ENCODE data around the gene HHATL.

HHATL gene

DNA sequence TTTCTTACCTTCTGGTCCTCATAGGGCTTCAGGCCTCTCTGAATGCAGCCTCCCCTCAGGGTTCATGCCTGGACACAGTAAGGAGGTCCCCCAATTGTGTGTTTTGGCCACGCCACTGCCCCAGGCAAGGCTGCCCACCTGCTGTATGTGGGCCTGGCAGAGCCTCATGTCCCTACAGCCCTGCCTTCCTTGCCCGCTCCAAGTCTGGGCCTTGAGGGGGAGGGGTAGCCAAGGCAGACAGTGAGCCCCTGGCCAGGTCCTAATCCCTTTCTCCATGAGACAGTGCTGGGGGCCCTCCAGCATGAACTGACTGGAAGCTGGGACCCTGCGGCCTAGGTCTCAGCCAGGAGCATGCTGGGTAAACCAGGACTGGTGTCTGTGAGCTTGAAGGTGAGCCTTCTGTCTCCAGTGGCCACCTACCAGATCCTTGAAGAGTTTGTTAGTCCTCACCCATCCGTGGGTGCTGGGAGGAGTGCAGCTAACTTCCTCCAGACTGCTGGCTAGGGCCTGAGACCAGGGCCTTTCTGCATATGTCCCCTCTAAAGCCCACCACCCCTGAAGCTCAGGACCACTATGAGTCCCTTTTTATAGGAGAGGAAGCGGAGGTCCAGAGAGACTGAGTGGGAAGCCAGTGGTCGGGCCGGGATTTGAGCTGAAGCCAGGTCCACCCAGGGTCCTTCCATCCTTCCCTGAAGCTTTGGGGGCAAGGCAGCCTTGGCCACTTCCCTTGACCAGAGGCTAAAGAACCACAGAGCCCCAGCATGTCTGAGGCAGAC, 40.4 kb downstream of the HHATL start:
- no peak for DNase-seq

DNA sequence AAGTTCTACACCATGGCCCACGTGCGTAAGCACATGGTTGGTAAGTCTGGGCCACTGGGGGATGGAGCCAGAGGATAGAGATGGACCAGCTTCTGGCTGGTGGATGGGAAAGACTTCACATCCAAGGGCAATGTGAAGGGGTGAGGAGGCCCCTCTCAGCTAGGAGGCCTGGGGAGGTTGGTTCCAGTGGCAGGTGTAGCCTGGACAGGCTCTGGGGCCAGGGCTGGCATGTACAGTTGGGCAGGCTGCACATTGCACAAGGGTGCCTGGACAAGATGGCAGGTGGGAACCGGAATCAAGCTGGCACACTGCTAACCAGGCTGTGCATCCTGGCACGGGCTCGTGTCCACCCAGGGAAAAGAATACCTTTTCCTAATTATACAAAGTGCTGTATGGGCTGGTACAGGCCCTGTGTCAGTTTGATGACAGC, 41.0 kb downstream of the HHATL start:
- no peak for DNase-seq

DNA sequence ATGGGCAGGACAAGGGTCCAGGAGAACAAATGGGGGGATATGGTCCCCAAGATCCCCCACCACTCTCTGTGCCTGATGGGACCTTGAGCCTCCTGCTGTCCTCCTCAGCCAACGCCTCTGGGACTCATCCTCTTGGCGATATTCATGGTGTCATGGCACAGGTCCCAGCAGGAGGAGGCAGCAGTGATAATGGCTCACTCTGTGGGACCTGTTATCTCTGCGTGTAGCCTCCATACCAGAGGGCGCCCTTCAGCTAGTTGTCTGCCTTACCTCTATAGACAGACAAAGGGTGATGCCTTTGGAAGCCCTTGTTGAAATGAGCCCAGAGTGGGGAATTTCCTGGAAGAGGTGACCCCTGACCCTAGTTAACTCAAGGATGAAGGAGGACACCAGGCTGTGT, 41.7 kb downstream of the HHATL start:
- DNase-seq: peak in 1 of 2 experiments; percentile 31

DNA sequence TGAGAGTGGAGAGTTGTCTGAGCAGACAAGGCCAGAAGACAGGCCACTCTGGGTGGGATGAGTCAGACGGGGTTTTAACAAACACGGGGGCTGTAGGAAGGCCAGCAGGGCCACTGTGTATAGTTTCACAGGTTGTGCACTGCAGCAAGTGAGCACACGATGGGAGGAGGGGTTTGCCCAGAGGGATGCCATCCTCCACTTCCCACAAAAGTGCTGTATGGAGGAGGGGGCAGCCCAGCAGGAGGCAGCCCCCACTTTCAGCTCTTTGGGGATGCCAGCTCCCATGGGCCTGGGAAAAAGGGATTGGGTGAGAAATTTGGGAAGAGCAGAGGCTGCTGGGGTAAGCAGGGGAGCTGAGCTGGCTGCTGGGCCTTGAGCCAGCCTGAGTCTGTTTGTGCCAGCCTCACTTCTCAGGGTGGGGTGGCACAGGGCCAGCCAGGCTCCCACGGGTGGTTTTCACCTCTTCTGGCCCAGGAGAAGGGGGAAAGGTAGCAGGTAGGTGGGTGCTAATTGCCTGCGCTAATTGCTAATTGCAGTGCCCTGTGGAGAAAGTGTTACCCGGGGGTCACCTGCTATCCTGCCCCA, 42.4 kb downstream of the HHATL start:
- DNase-seq: no peak

DNA sequence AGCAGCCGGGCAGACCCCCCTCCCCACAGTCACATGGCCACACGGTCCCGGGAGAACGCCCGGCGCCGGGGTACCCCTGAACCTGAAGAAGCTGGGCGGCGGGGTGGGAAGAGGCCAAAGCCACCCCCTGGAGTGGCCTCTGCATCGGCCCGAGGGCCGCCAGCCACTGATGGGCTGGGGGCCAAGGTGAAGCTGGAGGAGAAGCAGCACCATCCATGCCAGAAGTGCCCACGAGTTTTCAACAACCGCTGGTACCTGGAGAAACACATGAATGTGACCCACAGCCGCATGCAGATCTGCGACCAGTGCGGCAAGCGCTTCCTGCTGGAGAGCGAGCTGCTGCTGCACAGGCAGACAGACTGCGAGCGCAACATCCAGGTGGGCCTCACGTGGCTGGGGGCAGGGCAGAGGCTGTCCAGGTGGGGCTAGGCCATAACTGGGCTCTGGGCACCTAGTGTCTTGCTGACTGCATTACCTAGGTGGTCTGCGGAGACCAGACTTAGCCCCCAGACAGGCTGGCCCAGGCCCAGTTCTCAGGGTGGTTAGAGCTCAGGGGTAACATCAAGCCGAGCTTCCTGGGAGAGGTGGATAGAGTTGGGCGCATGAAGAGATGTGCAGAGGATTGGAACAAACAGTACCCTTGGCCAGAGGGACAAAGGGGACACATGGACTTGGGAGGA, 43.0 kb downstream of the HHATL start:
- no peak for DNase-seq

DNA sequence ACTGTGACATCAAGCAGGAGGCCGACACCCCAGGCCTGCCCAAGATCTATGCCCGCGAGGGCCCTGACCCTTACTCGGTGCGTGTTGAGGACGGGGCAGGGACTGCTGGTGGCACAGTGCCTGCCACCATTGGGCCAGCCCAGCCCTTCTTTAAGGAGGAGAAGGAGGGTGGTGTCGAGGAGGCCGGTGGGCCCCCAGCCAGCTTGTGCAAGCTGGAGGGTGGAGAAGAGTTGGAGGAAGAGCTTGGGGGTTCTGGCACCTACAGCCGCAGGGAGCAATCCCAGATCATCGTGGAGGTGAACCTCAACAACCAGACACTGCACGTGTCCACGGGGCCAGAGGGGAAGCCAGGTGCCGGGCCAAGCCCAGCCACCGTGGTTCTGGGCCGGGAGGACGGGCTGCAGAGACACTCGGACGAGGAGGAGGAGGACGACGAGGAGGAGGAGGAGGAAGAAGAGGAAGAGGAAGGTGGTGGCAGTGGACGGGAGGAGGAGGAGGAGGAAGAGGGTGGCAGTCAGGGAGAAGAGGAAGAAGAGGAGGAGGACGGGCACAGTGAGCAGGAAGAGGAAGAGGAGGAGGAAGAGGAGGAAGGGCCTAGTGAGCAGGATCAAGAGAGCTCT, 43.7 kb downstream of the HHATL start:
- DNase-seq: no peak

DNA sequence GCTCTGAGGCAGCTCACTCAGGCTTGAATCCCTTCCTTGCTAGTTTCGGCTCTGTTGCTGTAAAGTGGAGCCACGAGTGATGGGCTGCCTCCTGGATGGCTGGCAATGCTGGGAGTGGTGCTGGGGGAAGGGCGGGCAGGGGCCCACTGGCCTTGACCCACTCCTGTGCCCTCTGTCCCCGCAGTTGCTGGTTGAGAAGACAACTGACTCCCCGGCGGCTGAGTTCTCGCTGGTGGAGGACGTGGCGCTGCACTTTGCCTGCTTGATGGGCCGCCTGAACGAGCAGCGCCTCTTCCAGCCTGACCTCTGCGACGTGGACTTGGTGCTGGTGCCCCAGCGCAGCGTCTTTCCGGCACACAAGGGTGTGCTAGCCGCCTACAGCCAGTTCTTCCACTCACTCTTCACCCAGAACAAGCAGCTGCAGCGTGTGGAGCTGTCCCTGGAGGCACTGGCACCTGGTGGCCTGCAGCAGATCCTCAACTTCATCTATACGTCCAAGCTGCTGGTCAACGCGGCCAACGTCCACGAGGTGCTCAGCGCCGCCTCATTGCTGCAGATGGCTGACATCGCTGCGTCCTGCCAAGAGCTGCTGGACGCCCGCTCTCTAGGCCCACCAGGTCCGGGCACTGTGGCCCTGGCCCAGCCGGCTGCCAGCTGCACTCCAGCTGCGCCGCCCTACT, 44.4 kb downstream of the HHATL start:
- no peak for DNase-seq

DNA sequence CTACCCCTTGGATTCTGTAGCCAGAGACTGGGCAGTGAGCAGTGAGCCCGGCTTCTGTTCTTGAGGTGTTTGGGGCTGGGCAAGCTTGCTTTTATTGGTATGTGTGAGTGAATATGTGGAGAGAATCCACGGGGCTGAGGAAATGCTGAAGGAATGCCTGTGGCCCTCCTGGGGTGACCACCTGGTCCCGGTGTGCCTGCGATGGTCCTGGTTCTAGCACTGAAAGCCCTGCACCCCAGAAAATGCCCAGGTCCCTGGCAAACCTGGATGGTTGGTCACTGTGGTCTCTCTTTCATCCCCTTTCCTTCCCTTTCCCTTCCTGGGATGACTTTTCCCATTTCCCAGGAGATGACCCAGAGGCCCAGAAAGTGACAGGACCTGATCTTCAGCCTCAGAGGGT, 44.9 kb downstream of the HHATL start:
- no peak for DNase-seq

DNA sequence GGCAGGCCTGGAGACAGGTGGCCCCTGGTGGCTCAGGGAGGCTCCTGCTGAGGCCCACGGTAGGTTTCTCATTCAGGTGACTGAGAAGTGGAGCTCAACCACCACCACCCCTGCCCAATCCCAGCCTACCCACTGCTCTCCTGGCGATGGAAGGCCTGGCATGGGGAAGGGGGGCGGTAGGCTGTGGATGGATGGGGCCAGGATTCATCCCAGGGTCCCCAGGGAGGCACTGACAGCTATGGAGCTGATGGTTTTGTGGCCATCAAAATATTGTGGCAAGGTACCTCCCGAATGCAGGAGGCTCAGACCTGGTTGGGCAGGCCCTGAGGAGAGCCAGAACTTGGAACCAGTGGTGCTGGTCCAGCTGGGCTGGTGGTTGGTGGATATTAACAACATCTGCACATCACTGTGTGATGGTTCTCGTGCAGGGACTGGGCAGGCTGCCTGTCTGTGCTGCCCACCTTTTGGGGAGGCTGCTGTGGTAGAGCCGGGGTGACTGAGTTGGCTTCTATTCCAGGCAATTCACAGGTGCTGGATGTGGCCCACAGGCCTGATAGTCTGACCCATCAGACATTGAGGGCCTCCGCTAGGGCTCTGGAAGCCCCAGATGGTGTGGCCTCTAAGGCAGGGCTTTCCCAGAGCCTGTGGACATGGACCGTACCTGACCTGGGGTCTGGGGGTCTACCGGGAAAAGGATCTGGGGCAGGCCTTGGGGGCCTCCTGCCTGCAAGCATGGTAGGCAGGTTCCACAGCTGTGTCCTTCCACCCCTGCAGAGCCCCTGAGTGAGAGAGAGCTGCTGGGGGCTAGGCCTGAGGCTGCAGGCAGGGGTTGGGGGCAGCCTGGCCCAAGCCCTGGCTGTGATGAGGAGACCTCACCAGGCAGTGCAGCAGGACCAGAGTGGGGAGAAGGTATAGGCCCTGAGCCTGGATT, 45.7 kb downstream of the HHATL start:
- DNase-seq: no peak

- no peak for DNase-seq
These were observed 46.5 kb downstream of the HHATL start for GRCh38 chr3:42655980-42656679.

- DNase-seq: no peak
These were observed 47.2 kb downstream of the HHATL start for GRCh38 chr3:42655331-42655888.

DNA sequence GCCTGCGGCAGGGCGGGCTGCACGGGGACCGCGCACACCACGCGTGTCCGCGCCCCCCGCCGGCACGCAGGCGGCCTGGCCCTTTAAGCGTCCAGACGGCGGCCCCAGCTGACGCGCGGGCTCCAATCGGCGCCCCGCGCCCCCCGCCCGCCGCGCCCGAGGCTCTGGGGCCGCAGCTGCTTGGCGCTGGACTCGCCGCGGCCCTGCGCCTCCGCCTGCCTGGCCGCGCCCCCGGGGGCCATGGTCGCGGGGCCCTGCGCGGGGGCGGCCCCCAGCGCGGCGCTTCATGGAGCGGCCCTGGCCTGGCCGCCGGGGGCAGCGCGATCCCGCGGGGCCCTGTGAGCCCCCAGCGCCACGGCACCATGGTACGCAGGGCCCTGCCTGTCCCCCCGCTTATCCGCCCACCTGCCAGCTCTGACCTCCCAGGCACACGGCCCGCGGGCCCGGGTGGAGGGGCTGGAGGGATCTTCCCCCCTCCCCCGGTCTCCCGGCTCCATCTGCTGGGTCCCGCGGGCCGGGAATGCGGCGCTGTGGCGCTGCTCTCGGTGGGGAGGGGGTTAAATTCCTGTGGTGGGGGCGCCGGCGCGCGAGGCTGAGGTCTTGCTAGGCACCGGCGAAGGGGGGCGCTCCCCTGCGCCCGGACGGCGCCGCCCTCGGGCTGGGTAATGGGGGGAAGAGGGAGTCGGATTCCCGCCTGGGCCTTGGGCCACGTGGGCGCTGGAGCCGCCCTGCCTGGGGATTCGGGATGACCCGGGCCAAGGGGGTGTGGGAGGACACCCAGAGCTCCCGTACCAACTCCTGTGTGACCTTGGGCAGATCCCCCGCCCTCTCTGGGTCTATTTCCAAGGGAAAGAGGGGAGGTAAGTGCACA, 48.0 kb downstream of the HHATL start:
- no peak for DNase-seq

DNA sequence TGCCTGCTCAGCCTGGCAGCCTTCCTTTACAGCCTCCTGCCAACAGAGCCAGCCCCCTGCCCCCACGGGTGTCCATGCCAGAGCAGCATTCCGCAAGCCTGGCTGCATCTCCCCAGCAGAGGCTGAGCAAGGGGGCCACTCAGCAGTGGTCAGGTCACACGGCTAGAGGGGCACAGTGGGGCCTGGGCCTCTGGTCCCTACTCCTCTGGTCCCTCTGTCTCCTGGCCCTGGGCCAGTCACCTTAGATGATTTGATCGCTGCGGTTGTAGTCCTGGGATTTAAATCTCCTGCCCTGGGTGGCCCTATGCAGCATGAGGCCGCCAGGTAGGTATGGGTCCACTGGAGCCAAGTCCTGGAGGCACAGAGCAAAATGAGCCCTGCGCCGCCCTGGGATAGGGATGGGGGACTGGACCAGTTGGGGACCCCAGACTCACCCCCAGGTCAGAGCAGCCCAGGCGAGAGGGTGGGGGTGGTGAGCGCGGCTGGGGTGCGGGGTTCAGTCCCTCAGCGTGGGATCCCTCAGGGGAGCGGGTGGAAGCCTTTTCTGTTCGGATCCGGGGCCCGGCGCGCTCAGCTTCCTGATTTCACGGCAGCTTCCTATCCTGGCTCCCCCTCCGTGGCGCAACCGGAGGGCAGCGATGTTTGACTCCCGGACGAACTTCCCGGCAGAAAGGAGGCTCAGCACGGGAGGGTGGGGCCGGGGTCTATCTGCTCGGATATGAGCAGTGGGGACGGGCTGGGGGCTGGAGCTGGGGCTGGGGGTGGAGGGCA, 48.9 kb downstream of the HHATL start, which contains the start of gene ZBTB47:
TSS of gene ZBTB47 (plus strand) at position 138 of the 771 bp plus-strand sequence. CDS start 4,659 bp downstream, outside the sequence.
- peak in 1 of 2 experiments; percentile 4 for DNase-seq

- no peak for DNase-seq
These were observed 49.4 kb downstream of the HHATL start for GRCh38 chr3:42653303-42653559.

DNA sequence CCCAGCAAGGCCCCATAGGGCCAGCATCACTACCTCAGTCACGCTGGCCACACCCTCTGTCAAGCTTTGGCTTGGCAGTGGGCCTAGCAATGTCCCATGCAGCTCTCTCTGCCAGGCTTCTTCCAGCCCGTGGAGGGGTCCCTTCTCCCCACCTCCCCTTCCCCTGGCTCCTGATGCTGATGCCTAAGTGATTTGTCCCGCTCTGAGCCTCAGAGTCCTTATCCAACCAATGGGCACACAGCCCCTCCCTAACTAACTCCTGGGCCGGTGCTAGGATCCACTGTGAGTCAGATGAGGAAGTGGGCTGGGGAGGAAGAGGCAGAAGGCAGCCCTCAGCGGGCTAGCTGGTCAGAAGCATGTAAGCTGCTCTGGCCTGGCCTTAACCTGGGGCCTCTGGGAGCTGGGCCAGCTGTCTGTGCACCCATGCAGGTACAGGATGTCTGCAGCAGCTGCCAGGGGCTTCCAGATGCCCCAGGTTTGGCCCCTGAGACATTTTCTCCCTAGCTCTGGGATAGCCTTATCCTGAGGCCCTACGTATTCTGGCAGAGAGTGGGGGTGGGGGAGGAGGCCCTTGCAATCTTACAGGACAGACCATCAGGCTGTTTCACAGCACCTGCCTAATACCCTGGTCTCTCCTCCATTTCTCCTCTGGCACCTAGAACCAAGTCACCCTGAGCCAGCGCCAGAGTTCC, 49.8 kb downstream of the HHATL start:
- peak; percentile 13 to 45 for DNase-seq

DNA sequence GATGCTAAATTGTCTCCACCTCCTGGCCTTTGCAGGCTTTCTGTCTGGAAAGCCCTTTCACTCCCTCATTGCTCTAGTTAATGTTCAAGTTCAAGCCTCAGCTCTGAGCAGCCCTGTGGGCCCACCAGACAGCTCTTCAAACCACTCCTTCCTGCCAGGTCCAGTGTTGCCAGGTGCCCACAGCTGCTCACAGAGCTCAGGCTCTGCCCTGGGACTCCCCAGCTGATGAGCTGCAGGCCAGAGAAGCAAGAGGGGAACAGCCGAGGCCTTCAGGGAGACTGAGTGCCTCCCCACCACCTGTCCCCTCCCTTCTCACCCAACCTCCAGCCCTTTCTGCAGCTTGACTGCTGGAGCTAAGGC, 50.4 kb downstream of the HHATL start:
- peak in 1 of 2 experiments; percentile 11 for DNase-seq

DNA sequence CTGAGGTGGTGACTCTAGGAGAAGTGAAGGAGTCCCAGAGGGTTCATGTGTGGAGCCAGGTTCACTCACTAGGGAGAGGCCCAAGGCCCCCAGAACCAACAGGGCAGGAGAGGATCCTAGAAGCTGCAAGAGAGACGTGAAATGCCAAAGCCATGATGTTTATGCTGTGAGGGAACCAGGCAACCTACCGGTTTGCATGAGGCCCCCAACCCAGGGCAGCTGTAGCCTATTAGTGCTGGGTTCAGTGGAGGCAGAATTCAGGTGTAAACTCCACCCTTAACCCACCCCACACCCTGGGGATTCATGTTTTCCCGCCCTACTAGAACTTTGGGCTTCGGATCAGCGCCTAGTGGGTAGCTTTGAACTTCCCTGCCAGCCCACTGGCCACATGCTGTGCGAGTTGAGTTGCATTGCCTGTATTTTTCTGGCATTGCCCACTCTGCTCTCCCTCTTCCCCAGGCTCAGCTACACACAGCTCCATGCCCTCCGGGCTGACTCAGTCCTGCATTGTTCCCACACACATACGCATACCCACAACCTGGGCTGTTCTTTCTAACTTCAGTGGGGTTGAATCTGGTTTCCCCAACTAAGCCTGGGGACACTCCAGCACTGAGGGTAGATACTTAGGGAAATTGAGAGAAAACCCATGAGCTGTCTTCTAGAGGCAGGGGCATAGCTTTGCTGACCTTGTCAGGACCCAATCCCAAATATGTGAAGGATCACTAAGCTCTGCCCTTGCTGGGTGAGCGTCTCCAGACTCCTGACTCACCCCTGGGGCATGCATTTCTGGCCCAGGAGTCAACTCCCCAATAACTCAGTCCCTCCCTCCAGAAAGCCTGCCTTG, 51.1 kb downstream of the HHATL start:
- DNase-seq: no peak

- DNase-seq: no peak
These were observed 52.8 kb downstream of the HHATL start for GRCh38 chr3:42649783-42650182.

All from SHP77 (cell line).